H1 (cell line): ENCODE results near the gene IQUB. TPM values are rescaled to one million over a fixed set of nuclear protein-coding genes. Genes with fewer than 3 reads are reported as not detected.

Experiments used
- CTCF ChIA-PET: fragments of 300-600 bp; sonication (Branson Sonifier 250); formaldehyde crosslinking; loops from one replicate; lab custom pipeline; 2021; ENCODE audit not compliant: partially characterized antibody; lab: Charles Lee
- POLR2A ChIA-PET: fragments of 300-600 bp; sonication (Branson Sonifier 250); formaldehyde crosslinking; loops from one replicate; lab custom pipeline; 2021; ENCODE audit warnings: inconsistent platforms; ENCODE audit not compliant: partially characterized antibody; lab: Charles Lee
- DNase-seq, 2 experiments: peaks; one replicate each; pipeline versions ENCODE4 v3.0.0 to v3.0.0-alpha.2; 2010 to 2022; ENCODE audit warnings: low spot score in 2 of 2, low read depth in 1 of 2, mixed read lengths in 1 of 2
- FAIRE-seq: peaks from 2 replicates; lab custom pipeline; 2011; peaks lifted over from hg19 to GRCh38; lab: Jason Lieb, UNC
- H2AFZ ChIP-seq: 2 replicates; pipeline ENCODE4 v1.8.1; 2012; ENCODE audit warnings: low read length, inconsistent platforms
- H2AK5ac ChIP-seq: 2 replicates; pipeline ENCODE4 v1.6.1; 2013; ENCODE audit warnings: low read depth, low read length
- H2BK120ac ChIP-seq: replicated peaks from 2 replicates; pipeline ENCODE3; 2013; ENCODE audit warnings: low read depth, low read length, inconsistent platforms
- H2BK12ac ChIP-seq: 2 replicates; pipeline ENCODE4 v1.6.1; 2013; ENCODE audit warnings: low read depth, low read length
- H2BK15ac ChIP-seq: 2 replicates; pipeline ENCODE4 v1.6.1; 2013; ENCODE audit warnings: low read length
- H2BK20ac ChIP-seq: 2 replicates; pipeline ENCODE4 v1.6.1; 2013; ENCODE audit warnings: low read length
- H2BK5ac ChIP-seq: 2 replicates; pipeline ENCODE4 v1.6.1; 2013; ENCODE audit warnings: low read depth, low read length
- H3K14ac ChIP-seq: 2 replicates; pipeline ENCODE4 v1.6.1; 2013; ENCODE audit warnings: inconsistent platforms; ENCODE audit not compliant: insufficient read length
- H3K18ac ChIP-seq: 2 replicates; pipeline ENCODE4 v1.6.1; 2013; ENCODE audit warnings: low read length; ENCODE audit errors: extremely low read depth
- H3K23ac ChIP-seq: 2 replicates; pipeline ENCODE4 v1.6.1; 2013; ENCODE audit warnings: inconsistent platforms; ENCODE audit not compliant: insufficient read length
- H3K23me2 ChIP-seq: 2 replicates; pipeline ENCODE4 v1.6.1; 2013; ENCODE audit warnings: low read depth, low read length
- H3K27ac ChIP-seq: 2 replicates; pipeline ENCODE4 v1.6.1; 2011; ENCODE audit warnings: low read depth, low read length, inconsistent platforms
- H3K27me3 ChIP-seq, 4 experiments: replicated peaks in 1 of 4; 1 replicate in 1 of 4; 2 replicates in 3 of 4; pipeline versions ENCODE4 v1.6.1 to v1.8.1; 2011 to 2013; ENCODE audit warnings: low read length in 3 of 4, mild to moderate bottlenecking in 3 of 4, inconsistent platforms in 2 of 4, mixed read lengths in 2 of 4, moderate library complexity in 1 of 4; ENCODE audit not compliant: control insufficient read depth in 3 of 4, insufficient read depth in 3 of 4; ENCODE audit errors: extremely low read depth in 1 of 4
- H3K36me3 ChIP-seq, 4 experiments: 2 replicates each; pipeline versions ENCODE4 v1.6.1 to v1.8.1; 2011 to 2013; ENCODE audit warnings: mild to moderate bottlenecking in 4 of 4, low read length in 3 of 4, moderate library complexity in 2 of 4, control low read depth in 1 of 4, inconsistent platforms in 1 of 4; ENCODE audit not compliant: insufficient read depth in 4 of 4, control insufficient read depth in 2 of 4
- H3K4ac ChIP-seq: replicated peaks from 2 replicates; pipeline ENCODE3; 2013; ENCODE audit warnings: low read length, low read depth, mixed read lengths, inconsistent platforms; ENCODE audit not compliant: insufficient read length
- H3K4me1 ChIP-seq, 4 experiments: replicated peaks in 1 of 4; 1 replicate in 1 of 4; 2 replicates in 3 of 4; pipeline versions ENCODE4 v1.6.1 to v1.8.1; 2011 to 2013; ENCODE audit warnings: low read length in 3 of 4, inconsistent platforms in 2 of 4, mixed read lengths in 1 of 4; ENCODE audit not compliant: insufficient read depth in 4 of 4, control insufficient read depth in 3 of 4
- H3K4me2 ChIP-seq, 2 experiments: 2 replicates each; pipeline versions ENCODE4 v1.6.1 to v1.8.1; 2011 to 2013; ENCODE audit warnings: low read depth in 2 of 2, low read length in 2 of 2, control low read depth in 1 of 2, inconsistent platforms in 1 of 2, mild to moderate bottlenecking in 1 of 2; ENCODE audit not compliant: insufficient read depth in 1 of 2
- H3K4me3 ChIP-seq, 4 experiments: fragments of 200-600, 300-600 bp in 1 of 4; sonication (generic), shearing (Covaris generic), sonication (Bioruptor Twin) in 1 of 4; 2 replicates each; pipeline versions ENCODE4 v1.5.1 to v1.8.1; 2011 to 2016; ENCODE audit warnings: low read length in 4 of 4, low read depth in 3 of 4, control low read depth in 2 of 4, inconsistent platforms in 2 of 4, mild to moderate bottlenecking in 2 of 4, mixed read lengths in 1 of 4, moderate library complexity in 1 of 4; ENCODE audit not compliant: insufficient read depth in 2 of 4; ENCODE audit errors: extremely low read depth in 1 of 4
- H3K56ac ChIP-seq: replicated peaks from 2 replicates; pipeline ENCODE3; 2013; ENCODE audit warnings: low read depth, mild to moderate bottlenecking, mixed read lengths, low read length, inconsistent platforms; ENCODE audit not compliant: insufficient read length
- H3K79me1 ChIP-seq: 2 replicates; pipeline ENCODE4 v1.6.1; 2013; ENCODE audit warnings: low read depth, low read length, control low read depth
- H3K79me2 ChIP-seq, 2 experiments: 2 replicates each; pipeline versions ENCODE4 v1.6.1 to v1.8.1; 2012 to 2013; ENCODE audit warnings: low read length in 2 of 2, mild to moderate bottlenecking in 2 of 2, inconsistent platforms in 1 of 2; ENCODE audit not compliant: insufficient read depth in 2 of 2, control insufficient read depth in 1 of 2
- H3K9ac ChIP-seq, 4 experiments: replicated peaks in 1 of 4; 1 replicate in 1 of 4; 2 replicates in 3 of 4; pipeline versions ENCODE4 v1.6.1 to v1.8.1; 2011 to 2013; ENCODE audit warnings: low read depth in 3 of 4, low read length in 3 of 4, control low read depth in 2 of 4, mild to moderate bottlenecking in 2 of 4, moderate library complexity in 2 of 4, inconsistent platforms in 1 of 4; ENCODE audit errors: extremely low read depth in 1 of 4
- H3K9me3 ChIP-seq, 2 experiments: 2 replicates each; pipeline versions ENCODE4 v1.6.1 to v1.8.1; 2012 to 2013; ENCODE audit warnings: mild to moderate bottlenecking in 2 of 2, moderate library complexity in 2 of 2, control low read depth in 1 of 2, inconsistent platforms in 1 of 2, low read depth in 1 of 2, low read length in 1 of 2, mixed read lengths in 1 of 2; ENCODE audit not compliant: insufficient read depth in 2 of 2
- H4K20me1 ChIP-seq, 2 experiments: replicated peaks in 1 of 2; 2 replicates each; pipeline versions ENCODE3 to v1.8.1; 2011 to 2013; ENCODE audit warnings: inconsistent platforms in 2 of 2, low read length in 2 of 2, mild to moderate bottlenecking in 1 of 2; ENCODE audit not compliant: insufficient read depth in 2 of 2, control insufficient read depth in 1 of 2
- H4K5ac ChIP-seq: 2 replicates; pipeline ENCODE4 v1.6.1; 2013; ENCODE audit warnings: low read length, low read depth, mixed read lengths, inconsistent platforms; ENCODE audit not compliant: insufficient read length
- H4K8ac ChIP-seq: 2 replicates; pipeline ENCODE4 v1.8.0; 2013; ENCODE audit warnings: mild to moderate bottlenecking, moderate library complexity, low read length, inconsistent platforms; ENCODE audit not compliant: insufficient read depth; ENCODE audit errors: extremely low read depth
- H4K91ac ChIP-seq: replicated peaks from 2 replicates; pipeline ENCODE3; 2013; ENCODE audit warnings: low read length, mixed read lengths, inconsistent platforms; ENCODE audit not compliant: insufficient read length
- CBX5 ChIP-seq: fragments of 300-800, 300-1000 bp; sonication (generic); IDR thresholded peaks from 2 replicates; pipeline ENCODE4 v1.7.1; 2016; ENCODE audit warnings: antibody characterized with exemption, low read length, low read depth
- HDAC6 ChIP-seq: IDR thresholded peaks from one replicate; pipeline ENCODE4 v1.7.1; 2012; ENCODE audit warnings: low read depth, mild to moderate bottlenecking, inconsistent platforms, low read length, moderate library complexity
- POLR2A ChIP-seq, 2 experiments: IDR thresholded peaks; 1 replicate in 1 of 2; 2 replicates in 1 of 2; pipeline ENCODE4 v1.6.1; 2011; ENCODE audit warnings: low read depth in 2 of 2, low read length in 2 of 2, mild to moderate bottlenecking in 2 of 2; ENCODE audit errors: control extremely low read depth in 1 of 2
- SIN3A ChIP-seq, 2 experiments: IDR thresholded peaks in 1 of 2; conservative IDR thresholded peaks in 1 of 2; 2 replicates each; pipeline ENCODE4 v1.6.1; 2011 to 2012; ENCODE audit warnings: low read length in 2 of 2, improper control_type of control experiment in 1 of 2, low read depth in 1 of 2, mild to moderate bottlenecking in 1 of 2
- SIRT6 ChIP-seq: IDR thresholded peaks from one replicate; pipeline ENCODE4 v1.7.1; 2012; ENCODE audit warnings: low read length, inconsistent platforms
- WGBS, 2 experiments: shearing (Covaris generic) in 1 of 2; methylation state at CpG; one replicate each; pipeline versions ENCODE4 v1.1.6 to v1.1.7; 2013 to 2015; ENCODE audit warnings: low lambda C conversion rate in 2 of 2, mixed read lengths in 2 of 2, inconsistent platforms in 1 of 2, low coverage in 1 of 2, missing lambda C conversion rate in 1 of 2; ENCODE audit not compliant: insufficient replicate concordance in 2 of 2, insufficient coverage in 1 of 2, insufficient read length in 1 of 2; ENCODE audit errors: extremely low coverage in 1 of 2, missing lambda C conversion rate in 1 of 2; 5-methylcytosine and 5-hydroxymethylcytosine counted together
- polyA plus RNA-seq, 7 experiments: library from polyadenylated mRNA; depleted of rRNA in 3 of 7; stranded (reverse) in 5 of 7; unstranded in 2 of 7; fragments of >200 nt in 5 of 7; fragments of 200-250 nt in 2 of 7; gene quantifications; 1 replicate in 5 of 7; 2 replicates in 1 of 7; 4 replicates in 1 of 7; pipeline versions ENCODE4 v1.2.1 to v1.2.3, GENCODE V29; 2011 to 2013; ENCODE audit warnings: missing spikeins in 2 of 7, mixed read lengths in 2 of 7
- total RNA-seq: library from RNA; stranded (reverse); fragmentation: NEBNext Ultra II Directional; extraction: Animal tissue kit (Norgen Biotek cat#: 25700); gene quantifications from 2 replicates; pipeline ENCODE4 v1.2.1, GENCODE V29; 2021
- TF ChIP-seq, protein P1 (sequence below): IDR thresholded peaks from 2 replicates; pipeline ENCODE4 v1.6.1; 2011; ENCODE audit warnings: low read length, improper control_type of control experiment

Gene IQUB
- total and polyA plus RNA-seq, 2 of the 8 experiments (the other 6 are each of a cell fraction or from before 2014, with no cell fraction given): 0.12 to 0.82 TPM

DNA sequence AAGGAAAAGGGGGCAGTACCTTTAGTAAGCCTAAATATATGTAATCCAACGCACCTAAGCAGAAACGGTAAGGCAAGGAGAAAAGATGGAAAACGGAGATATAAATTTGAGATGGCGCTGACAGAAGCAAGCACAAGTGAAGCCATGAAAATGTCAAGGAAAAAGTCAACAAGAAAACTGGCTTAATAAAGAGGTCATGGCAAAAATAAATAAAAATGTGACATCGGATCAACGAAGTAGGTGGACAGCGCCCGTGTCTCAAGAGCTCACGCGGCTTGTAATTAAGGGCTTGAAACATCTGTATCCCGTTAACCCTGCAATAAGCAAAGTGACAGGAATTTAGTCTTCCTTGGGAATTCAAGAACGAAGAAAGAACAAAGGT, 22.6 kb upstream of the IQUB start:
- peak overlapping the region; percentile 97 to 100 (median 98) for H3K4me3 ChIP-seq
- H2AK5ac ChIP-seq: no peak overlapping the region
- peaks cover 7% of the 10 kb centered on the region for H3K23me2 ChIP-seq
- H3K27ac ChIP-seq: peak overlapping the region; percentile 77
- CTCF ChIA-PET: interaction anchor here (0.7 to 1.1 kb wide), 2 partner anchors 14 to 39 kb away, joined by 4 read pairs; no protein-coding TSS in a partner anchor
- peaks cover 0 to 6% (median under 1%) of the 10 kb centered on the region in 4 experiments; a peak in 2 of 7 replicates for H3K4me1 ChIP-seq
- H3K36me3 ChIP-seq: peaks cover 0 to 13% (median 3%) of the 10 kb centered on the region in 4 experiments; a peak in 3 of 8 replicates
- peak overlapping the region; percentile 85; the same call in 1 of the 2 replicates for H2AFZ ChIP-seq
- POLR2A ChIA-PET: interaction anchor here (1.3 to 1.4 kb wide), 5 partner anchors 8 to 28 kb away, joined by 3 to 6 read pairs (median 4); no protein-coding TSS in a partner anchor
- no peak overlapping the region for H2BK20ac ChIP-seq
- 10% methylated on average over 12 of the region's 12 CpGs; no CpG with 5 or more reads in 1 of the 2 experiments for WGBS, 2 experiments
- H3K14ac ChIP-seq: no peak overlapping the region
- peaks cover 10 to 39% of the 10 kb centered on the region in 2 experiments for H3K79me2 ChIP-seq
- H2BK120ac ChIP-seq: no peak overlapping the region
- DNase-seq: no peak
- no peak overlapping the region for H3K56ac ChIP-seq
- H3K9me3 ChIP-seq: no peaks in the 10 kb centered on the region
- no peak overlapping the region for H3K4ac ChIP-seq
- peak overlapping the region in 3 of 4 experiments; percentile 86 to 96 (median 93); a peak in 6 of 7 replicates for H3K9ac ChIP-seq
- H4K20me1 ChIP-seq: no peaks in the 10 kb centered on the region
- H3K79me1 ChIP-seq: peaks cover 2% of the 10 kb centered on the region; the same call in 1 of the 2 replicates
- H3K4me2 ChIP-seq: peak overlapping the region; percentile 67 to 77
- H4K91ac ChIP-seq: no peak overlapping the region
- no peak overlapping the region; the same call in 1 of the 2 replicates for H2BK12ac ChIP-seq
- no peak overlapping the region for H4K5ac ChIP-seq
- no peak overlapping the region for H3K23ac ChIP-seq
- no peak overlapping the region for H3K18ac ChIP-seq
- no peak overlapping the region for H2BK15ac ChIP-seq
- no peak for TF ChIP-seq SIRT6
- 0 out of 4 replicates have a peak, but pooled peaks of 1 of the 2 experiments have one; percentile 65 for TF ChIP-seq SIN3A (conservative IDR thresholded peaks at IDR 0.05 in 1 of 2, IDR thresholded peaks at IDR 0.05 in 1 of 2; ENCODE audit: low read depth in 1 of 2, low read length in 2 of 2)
- TF ChIP-seq, protein P1, sequence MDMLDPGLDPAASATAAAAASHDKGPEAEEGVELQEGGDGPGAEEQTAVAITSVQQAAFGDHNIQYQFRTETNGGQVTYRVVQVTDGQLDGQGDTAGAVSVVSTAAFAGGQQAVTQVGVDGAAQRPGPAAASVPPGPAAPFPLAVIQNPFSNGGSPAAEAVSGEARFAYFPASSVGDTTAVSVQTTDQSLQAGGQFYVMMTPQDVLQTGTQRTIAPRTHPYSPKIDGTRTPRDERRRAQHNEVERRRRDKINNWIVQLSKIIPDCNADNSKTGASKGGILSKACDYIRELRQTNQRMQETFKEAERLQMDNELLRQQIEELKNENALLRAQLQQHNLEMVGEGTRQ: no peak
- no peak for TF ChIP-seq HDAC6
- no peak for TF ChIP-seq CBX5
- TF ChIP-seq POLR2A (IDR thresholded peaks at IDR 0.05; ENCODE audit: control extremely low read depth in 1 of 2, low read depth in 2 of 2, low read length in 2 of 2): no peak
- no peak overlapping the region for H4K8ac ChIP-seq
- no peak for FAIRE-seq
- no peaks in the 10 kb centered on the region for H3K27me3 ChIP-seq
- peak overlapping the region; percentile 82; the same call in 1 of the 2 replicates for H2BK5ac ChIP-seq
